ENCODE results near the gene MOXD1. TPM values are rescaled to one million over a fixed set of nuclear protein-coding genes. Genes with fewer than 3 reads are reported as not detected.

Gene MOXD1
- total and polyA plus RNA-seq, 8 donors = 40.3 to 106 (median 57.1) TPM

- ATAC-seq (peak; percentile 76), DNase-seq (no peak)
- intact Hi-C loops (cut with DNase I) = no loop called here
- Histone ChIP-seq H3K27me3 (no peaks in the 10 kb centered on the region), H3K4me3 (no peak overlapping the region), H3K9me3 (peaks cover 0 to 20% of the 10 kb centered on the region in 2 donors), H3K36me3 (peaks cover 0 to 21% of the 10 kb centered on the region in 2 donors), H3K27ac (no peak overlapping the region), H3K4me1 (no peaks in the 10 kb centered on the region)
- TF ChIP-seq CTCF (IDR thresholded peaks at IDR 0.05) = no peak
Observed at GRCh38 chr6:132445201-132445951, 44.1 kb upstream of the MOXD1 start.

GRCh38 chr6:132443206-132443605 is 41.9 kb upstream of the MOXD1 start:
- no peak overlapping the region for H3K4me3 ChIP-seq
- peak; percentile 44 for ATAC-seq
- TF ChIP-seq CTCF (IDR thresholded peaks at IDR 0.05) = no peak
- H3K36me3 ChIP-seq = peaks cover 0 to 1% of the 10 kb centered on the region in 2 donors
- DNase-seq = no peak
- no peak overlapping the region for H3K27ac ChIP-seq
- H3K27me3 ChIP-seq = no peaks in the 10 kb centered on the region
- H3K4me1 ChIP-seq = no peaks in the 10 kb centered on the region
- intact Hi-C loops (cut with DNase I) = no loop called here
- peaks cover 0 to 20% of the 10 kb centered on the region in 2 donors for H3K9me3 ChIP-seq

- Histone ChIP-seq H3K4me1 (no peaks in the 10 kb centered on the region), H3K27me3 (peaks cover 0 to 2% of the 10 kb centered on the region in 2 donors), H3K4me3 (no peak overlapping the region), H3K27ac (no peak overlapping the region), H3K36me3 (no peaks in the 10 kb centered on the region), H3K9me3 (no peaks in the 10 kb centered on the region)
- no peak for TF ChIP-seq CTCF (IDR thresholded peaks at IDR 0.05)
- intact Hi-C loops (cut with DNase I) = no loop called here
- ATAC-seq = no peak
- DNase-seq = no peak
Observed at GRCh38 chr6:132430110-132430509, 28.8 kb upstream of the MOXD1 start.

GRCh38 chr6:132425176-132425575 is 23.9 kb upstream of the MOXD1 start:
- no peak for ATAC-seq
- Histone ChIP-seq H3K27ac (no peak overlapping the region), H3K36me3 (no peaks in the 10 kb centered on the region), H3K9me3 (peaks cover 0 to 15% of the 10 kb centered on the region in 2 donors), H3K4me3 (no peak overlapping the region), H3K4me1 (no peaks in the 10 kb centered on the region), H3K27me3 (no peaks in the 10 kb centered on the region)
- TF ChIP-seq CTCF (IDR thresholded peaks at IDR 0.05) = no peak
- intact Hi-C loops (cut with DNase I) = no loop called here
- DNase-seq = peak in 1 of 4 donors; percentile 39

- ATAC-seq (no peak), DNase-seq (no peak)
- H3K4me1 ChIP-seq = no peaks in the 10 kb centered on the region
- no peak for TF ChIP-seq CTCF (IDR thresholded peaks at IDR 0.05)
- H3K4me3 ChIP-seq = no peak overlapping the region
- no peaks in the 10 kb centered on the region for H3K36me3 ChIP-seq
- H3K27me3 ChIP-seq = no peaks in the 10 kb centered on the region
- intact Hi-C loops (cut with DNase I) = no loop called here
- peaks cover 0 to 15% of the 10 kb centered on the region in 2 donors for H3K9me3 ChIP-seq
- H3K27ac ChIP-seq = no peak overlapping the region
Observed at GRCh38 chr6:132423839-132424238, 22.6 kb upstream of the MOXD1 start.
